Islet of Langerhans (tissue), 1 donor: Measurements from ENCODE around the gene GDPGP1.
"Not testable (repeated sequence)": the region's sequence is repeated elsewhere in the genome, so short reads cannot be mapped to it uniquely, and the experiment has no call there.

Experiments
- FAIRE-seq: peaks from one replicate; lab custom pipeline; 2011; peaks lifted over from hg19 to GRCh38; lab: Jason Lieb, UNC

GDPGP1 gene

GRCh38 chr15:90234096-90234988 lies at the start of gene GDPGP1:
Gene GDPGP1, plus strand, starts transcription at chr15:90234209. Its CDS starts 6,700 bp downstream, at chr15:90240909.
- no peak for FAIRE-seq

GRCh38 chr15:90184786-90185704 lies 49.0 kb upstream of the GDPGP1 start:
- FAIRE-seq: no peak

GRCh38 chr15:90187257-90187868 lies 46.6 kb upstream of the GDPGP1 start:
- FAIRE-seq: no peak

- not testable (repeated sequence) for FAIRE-seq
Measured at GRCh38 chr15:90188065-90188464, 45.9 kb upstream of the GDPGP1 start.

GRCh38 chr15:90188914-90189748 lies 44.9 kb upstream of the GDPGP1 start:
- no peak for FAIRE-seq

- no peak for FAIRE-seq
Measured at GRCh38 chr15:90189781-90190467, 44.1 kb upstream of the GDPGP1 start.

GRCh38 chr15:90190606-90191343 lies 43.2 kb upstream of the GDPGP1 start:
- no peak for FAIRE-seq

GRCh38 chr15:90191344-90191687 lies 42.7 kb upstream of the GDPGP1 start:
- FAIRE-seq: no peak

- no peak for FAIRE-seq
Measured at GRCh38 chr15:90191794-90192509, 42.1 kb upstream of the GDPGP1 start.

GRCh38 chr15:90192961-90193786 lies 40.8 kb upstream of the GDPGP1 start:
- no peak for FAIRE-seq

- FAIRE-seq: no peak
Measured at GRCh38 chr15:90194655-90195054, 39.4 kb upstream of the GDPGP1 start.

GRCh38 chr15:90200534-90201129 lies 33.4 kb upstream of the GDPGP1 start:
- no peak for FAIRE-seq

GRCh38 chr15:90201130-90201943 lies 32.7 kb upstream of the GDPGP1 start, which contains the start of gene SEMA4B:
Gene SEMA4B, plus strand, starts transcription at chr15:90201330. Its CDS starts 249 bp downstream, at chr15:90201579.
- FAIRE-seq: no peak

- FAIRE-seq: no peak
Measured at GRCh38 chr15:90201944-90202375, 32.0 kb upstream of the GDPGP1 start.

GRCh38 chr15:90202929-90203328 lies 31.1 kb upstream of the GDPGP1 start:
- no peak for FAIRE-seq

GRCh38 chr15:90203473-90203872 lies 30.5 kb upstream of the GDPGP1 start:
- no peak for FAIRE-seq

- FAIRE-seq: no peak
Measured at GRCh38 chr15:90203922-90204321, 30.1 kb upstream of the GDPGP1 start.
